Progenitor cell of endocrine pancreas (in vitro differentiated cells): ENCODE measurements around the gene MYO1E. TPM values are rescaled to one million over a fixed set of nuclear protein-coding genes. Genes with fewer than 3 reads are reported as not detected.

ENCODE experiments used
- DNase-seq: peaks from one replicate; pipeline ENCODE4 v3.0.0; 2021; ENCODE audit warnings: low spot score; ENCODE audit not compliant: unreplicated experiment
- H3K27ac Mint-ChIP-seq: 2 replicates; pipeline ENCODE4 v1.8.0; 2021; ENCODE audit warnings: mild to moderate bottlenecking, moderate library complexity, mixed read lengths
- H3K27me3 Mint-ChIP-seq: 2 replicates; pipeline ENCODE4 v1.8.0; 2021; ENCODE audit warnings: mixed read lengths
- H3K36me3 Mint-ChIP-seq: 2 replicates; pipeline ENCODE4 v1.8.0; 2022; ENCODE audit warnings: mixed read lengths; ENCODE audit not compliant: insufficient read depth
- H3K4me1 Mint-ChIP-seq: 2 replicates; pipeline ENCODE4 v1.8.0; 2021; ENCODE audit warnings: low read depth, mixed read lengths
- H3K4me3 Mint-ChIP-seq: 2 replicates; pipeline ENCODE4 v1.8.0; 2021; ENCODE audit warnings: low read depth, mild to moderate bottlenecking, moderate library complexity, mixed read lengths
- H3K9me3 Mint-ChIP-seq: 2 replicates; pipeline ENCODE4 v1.8.0; 2021; ENCODE audit warnings: low read depth, mixed read lengths
- total RNA-seq: library from RNA; stranded (reverse); gene quantifications from 2 replicates; pipeline ENCODE4 v1.2.1, GENCODE V29; 2021
- TF ChIP-seq, protein P1 (sequence below): fragments of 200-600 bp; sonication (generic); IDR thresholded peaks from one replicate; pipeline ENCODE4 v1.5.0; 2021; ENCODE audit warnings: antibody characterized with exemption, mild to moderate bottlenecking; ENCODE audit not compliant: unreplicated experiment

Gene MYO1E
- total RNA-seq, 1 donor from 2014 or later, result 40.4 TPM

DNA sequence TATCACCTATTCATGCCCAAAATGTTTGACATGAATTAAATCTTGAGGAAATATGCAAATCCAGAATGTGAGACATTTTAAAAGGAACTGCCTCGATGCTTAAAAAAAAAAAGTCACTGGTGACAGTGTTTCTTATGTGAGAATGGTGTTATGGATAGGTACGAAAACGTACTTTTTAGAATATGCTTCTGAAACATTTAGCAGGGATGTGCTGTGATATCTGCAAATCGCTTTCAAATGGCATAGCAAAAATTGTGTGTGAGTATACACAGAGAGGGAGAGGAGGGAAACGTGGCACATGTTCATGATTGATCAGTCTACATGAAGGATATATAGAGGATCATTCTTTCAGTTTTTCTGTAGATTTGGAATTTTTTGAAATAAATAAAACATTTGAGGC lies 251.7 kb downstream of the MYO1E start:
- H3K27me3 Mint-ChIP-seq, result no peaks in the 10 kb centered on the region
- DNase-seq, result no peak
- no peak overlapping the region for H3K27ac Mint-ChIP-seq
- H3K9me3 Mint-ChIP-seq, result no peaks in the 10 kb centered on the region
- H3K4me1 Mint-ChIP-seq, result no peaks in the 10 kb centered on the region
- TF ChIP-seq, protein P1, sequence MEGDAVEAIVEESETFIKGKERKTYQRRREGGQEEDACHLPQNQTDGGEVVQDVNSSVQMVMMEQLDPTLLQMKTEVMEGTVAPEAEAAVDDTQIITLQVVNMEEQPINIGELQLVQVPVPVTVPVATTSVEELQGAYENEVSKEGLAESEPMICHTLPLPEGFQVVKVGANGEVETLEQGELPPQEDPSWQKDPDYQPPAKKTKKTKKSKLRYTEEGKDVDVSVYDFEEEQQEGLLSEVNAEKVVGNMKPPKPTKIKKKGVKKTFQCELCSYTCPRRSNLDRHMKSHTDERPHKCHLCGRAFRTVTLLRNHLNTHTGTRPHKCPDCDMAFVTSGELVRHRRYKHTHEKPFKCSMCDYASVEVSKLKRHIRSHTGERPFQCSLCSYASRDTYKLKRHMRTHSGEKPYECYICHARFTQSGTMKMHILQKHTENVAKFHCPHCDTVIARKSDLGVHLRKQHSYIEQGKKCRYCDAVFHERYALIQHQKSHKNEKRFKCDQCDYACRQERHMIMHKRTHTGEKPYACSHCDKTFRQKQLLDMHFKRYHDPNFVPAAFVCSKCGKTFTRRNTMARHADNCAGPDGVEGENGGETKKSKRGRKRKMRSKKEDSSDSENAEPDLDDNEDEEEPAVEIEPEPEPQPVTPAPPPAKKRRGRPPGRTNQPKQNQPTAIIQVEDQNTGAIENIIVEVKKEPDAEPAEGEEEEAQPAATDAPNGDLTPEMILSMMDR, result no peak
- H3K4me3 Mint-ChIP-seq, result no peak overlapping the region
- H3K36me3 Mint-ChIP-seq, result peaks cover 19% of the 10 kb centered on the region

DNA sequence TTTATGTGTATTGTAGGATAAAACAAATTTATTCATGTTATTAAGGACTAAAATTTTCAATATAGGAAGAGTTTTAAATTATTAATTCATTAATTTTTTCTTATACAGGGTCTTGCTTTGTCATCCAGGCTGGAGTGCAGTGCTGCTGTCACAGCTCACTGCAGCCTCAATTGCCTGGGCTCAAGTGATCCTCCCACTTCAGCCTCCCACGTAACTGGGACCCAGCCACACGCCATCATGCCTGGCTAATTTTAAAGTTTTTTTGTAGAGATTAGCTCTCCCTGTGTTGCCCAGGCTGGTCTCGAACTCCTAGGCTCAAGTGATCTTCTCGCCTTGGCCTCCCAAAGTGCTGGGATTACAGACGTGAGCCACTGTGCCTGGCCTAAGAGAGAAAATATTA lies 253.0 kb downstream of the MYO1E start:
- Mint-ChIP-seq H3K27me3 (no peaks in the 10 kb centered on the region), H3K9me3 (no peaks in the 10 kb centered on the region), H3K27ac (no peak overlapping the region), H3K36me3 (peaks cover 17% of the 10 kb centered on the region), H3K4me3 (no peak overlapping the region), H3K4me1 (peaks cover 5% of the 10 kb centered on the region)
- DNase-seq, result no peak
- TF ChIP-seq, protein P1, result no peak

DNA sequence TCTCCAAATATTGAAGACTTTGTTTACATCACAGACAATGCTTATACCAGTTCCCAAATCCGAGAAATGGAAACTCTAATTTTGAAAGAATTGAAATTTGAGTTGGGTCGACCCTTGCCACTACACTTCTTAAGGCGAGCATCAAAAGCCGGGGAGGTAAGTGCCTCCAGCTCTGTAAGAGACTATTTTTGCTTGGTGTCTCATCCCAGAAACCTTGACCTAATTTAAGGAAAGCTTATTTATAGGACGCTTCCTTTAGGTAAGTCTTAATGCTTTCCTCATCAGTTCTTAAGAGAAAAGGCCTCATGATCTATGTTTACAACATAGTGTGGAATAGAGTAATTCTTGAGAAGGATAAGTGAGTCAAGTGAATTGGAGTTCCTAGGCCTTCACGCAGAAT lies 255.9 kb downstream of the MYO1E start:
- Mint-ChIP-seq H3K27me3 (no peaks in the 10 kb centered on the region), H3K4me3 (no peak overlapping the region), H3K9me3 (no peaks in the 10 kb centered on the region), H3K4me1 (peaks cover 5% of the 10 kb centered on the region), H3K36me3 (peaks cover 21% of the 10 kb centered on the region), H3K27ac (no peak overlapping the region)
- TF ChIP-seq, protein P1, result no peak
- DNase-seq, result no peak

DNA sequence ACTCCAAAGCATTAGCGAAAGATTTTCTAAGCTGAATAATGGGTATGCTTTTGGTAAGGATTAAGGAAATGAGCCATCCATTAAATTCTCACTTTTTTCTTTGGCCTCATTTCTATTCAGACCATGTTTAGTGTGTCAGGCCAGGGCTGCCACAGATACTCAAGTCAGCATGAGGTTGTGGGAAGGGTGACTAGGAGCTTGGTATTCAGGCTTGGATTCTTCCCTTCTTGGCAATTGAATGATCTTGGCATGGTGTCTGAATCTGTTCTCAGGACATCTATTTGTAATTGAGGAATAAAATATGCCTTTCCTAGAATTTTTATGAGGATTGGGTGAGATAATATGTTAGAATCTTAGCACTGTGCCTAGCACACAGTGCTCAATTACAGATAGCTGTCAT lies 256.5 kb downstream of the MYO1E start:
- H3K9me3 Mint-ChIP-seq, result no peaks in the 10 kb centered on the region
- H3K4me1 Mint-ChIP-seq, result peaks cover 5% of the 10 kb centered on the region
- no peak overlapping the region for H3K27ac Mint-ChIP-seq
- peaks cover 21% of the 10 kb centered on the region for H3K36me3 Mint-ChIP-seq
- no peaks in the 10 kb centered on the region for H3K27me3 Mint-ChIP-seq
- no peak overlapping the region for H3K4me3 Mint-ChIP-seq
- TF ChIP-seq, protein P1, result no peak
- no peak for DNase-seq

DNA sequence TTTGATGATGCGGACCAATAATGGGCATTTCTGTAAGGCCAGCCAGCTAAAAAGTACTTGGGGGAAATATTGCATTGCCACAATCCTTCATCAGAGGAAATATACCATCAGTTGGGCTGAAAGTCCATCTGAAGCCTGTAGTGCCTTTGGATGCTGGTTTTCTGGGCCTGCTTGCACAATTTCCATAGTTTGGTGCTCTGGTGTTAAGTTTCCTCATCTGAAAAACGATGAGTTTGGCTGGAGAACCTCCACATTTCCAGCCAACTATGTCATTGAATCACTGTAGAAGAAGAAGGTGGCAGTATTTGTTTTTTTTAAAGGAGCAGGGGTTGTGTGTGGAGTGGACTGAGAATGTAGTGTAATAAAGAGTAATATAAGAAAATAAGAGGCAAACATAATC lies 257.6 kb downstream of the MYO1E start:
- Mint-ChIP-seq H3K4me3 (no peak overlapping the region), H3K4me1 (peaks cover 5% of the 10 kb centered on the region), H3K27ac (no peak overlapping the region), H3K36me3 (peaks cover 23% of the 10 kb centered on the region), H3K9me3 (no peaks in the 10 kb centered on the region), H3K27me3 (no peaks in the 10 kb centered on the region)
- no peak for DNase-seq
- TF ChIP-seq, protein P1, result no peak
